ENCODE data around the gene HIVEP2. TPM values are rescaled to one million over a fixed set of nuclear protein-coding genes. Genes with fewer than 3 reads are reported as not detected.

HIVEP2 gene
- total and polyA plus RNA-seq, 2 donors (not counting 1 experiment from before 2014, with no cell fraction given) = 5.8 to 31.9 TPM

DNA sequence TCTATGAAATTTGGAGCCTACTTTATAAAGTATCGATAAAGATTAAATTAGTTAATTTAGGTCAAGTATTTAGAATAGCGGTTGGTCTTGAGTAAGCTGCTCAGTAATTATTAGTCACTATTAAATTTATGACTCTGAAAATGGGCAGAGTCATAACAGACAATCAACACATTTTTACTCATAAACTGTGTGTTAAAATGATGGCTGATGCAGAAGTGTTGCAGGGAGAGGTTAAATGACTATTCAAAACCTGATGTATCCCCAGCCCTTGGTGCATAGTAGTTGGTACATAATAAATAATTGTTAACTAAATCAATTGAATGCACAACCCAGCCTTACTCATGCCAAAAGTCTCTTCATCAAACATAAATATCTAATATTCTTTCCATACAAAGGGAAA, 30.6 kb downstream of the HIVEP2 start:
- DNase-seq (no peak), ATAC-seq (ENCODE audit: low read depth) (no peak)
- H3K9ac ChIP-seq (ENCODE audit: low read length) = no peak overlapping the region
- no peak overlapping the region for H2AFZ ChIP-seq (ENCODE audit: insufficient read depth, low read depth, low read length, poor library complexity, severe bottlenecking)
- Mint-ChIP-seq H3K9me3 (ENCODE audit: insufficient read depth) (no peaks in the 10 kb centered on the region), H3K4me1 (peaks cover 42% of the 10 kb centered on the region), H3K27ac (no peak overlapping the region), H3K27me3 (no peaks in the 10 kb centered on the region), H3K4me3 (no peak overlapping the region)
- no peak for TF ChIP-seq EZH2 (IDR thresholded peaks at IDR 0.05; ENCODE audit: borderline replicate concordance, insufficient read depth, low read depth, low read length, poor library complexity, severe bottlenecking)
- TF ChIP-seq, protein P1, sequence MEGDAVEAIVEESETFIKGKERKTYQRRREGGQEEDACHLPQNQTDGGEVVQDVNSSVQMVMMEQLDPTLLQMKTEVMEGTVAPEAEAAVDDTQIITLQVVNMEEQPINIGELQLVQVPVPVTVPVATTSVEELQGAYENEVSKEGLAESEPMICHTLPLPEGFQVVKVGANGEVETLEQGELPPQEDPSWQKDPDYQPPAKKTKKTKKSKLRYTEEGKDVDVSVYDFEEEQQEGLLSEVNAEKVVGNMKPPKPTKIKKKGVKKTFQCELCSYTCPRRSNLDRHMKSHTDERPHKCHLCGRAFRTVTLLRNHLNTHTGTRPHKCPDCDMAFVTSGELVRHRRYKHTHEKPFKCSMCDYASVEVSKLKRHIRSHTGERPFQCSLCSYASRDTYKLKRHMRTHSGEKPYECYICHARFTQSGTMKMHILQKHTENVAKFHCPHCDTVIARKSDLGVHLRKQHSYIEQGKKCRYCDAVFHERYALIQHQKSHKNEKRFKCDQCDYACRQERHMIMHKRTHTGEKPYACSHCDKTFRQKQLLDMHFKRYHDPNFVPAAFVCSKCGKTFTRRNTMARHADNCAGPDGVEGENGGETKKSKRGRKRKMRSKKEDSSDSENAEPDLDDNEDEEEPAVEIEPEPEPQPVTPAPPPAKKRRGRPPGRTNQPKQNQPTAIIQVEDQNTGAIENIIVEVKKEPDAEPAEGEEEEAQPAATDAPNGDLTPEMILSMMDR (IDR thresholded peaks at IDR 0.05) = no peak
- H3K27ac ChIP-seq (ENCODE audit: low read length in 2 of 2) = peak overlapping the region; percentile 93
- intact Hi-C loops (cut with micrococcal nuclease) = loop anchor here (10.0 kb wide), 1 partner anchor 130 kb away; no protein-coding TSS in a partner anchor
- H3K27me3 ChIP-seq (replicated peaks in 1 of 4; ENCODE audit: control extremely low read depth in 1 of 4, control insufficient read depth in 3 of 4, insufficient read depth in 4 of 4, low read length in 3 of 4) = no peaks in the 10 kb centered on the region
- peaks cover 64% of the 10 kb centered on the region for H3K79me2 ChIP-seq (ENCODE audit: control insufficient read depth, insufficient read depth, low read length)
- no peaks in the 10 kb centered on the region for H3K9me3 ChIP-seq (ENCODE audit: control extremely low read depth in 1 of 3, control insufficient read depth in 2 of 3, insufficient read depth in 1 of 3, low read length in 2 of 3)
- peak overlapping the region; percentile 72 for H3K4me2 ChIP-seq (replicated peaks; ENCODE audit: low read depth, low read length, poor library complexity, severe bottlenecking)
- no peaks in the 10 kb centered on the region for H4K20me1 ChIP-seq (ENCODE audit: control insufficient read depth, insufficient read depth, low read length, poor library complexity, severe bottlenecking)
- H3K4me3 ChIP-seq (ENCODE audit: control extremely low read depth in 1 of 5, extremely low read depth in 1 of 5, insufficient read depth in 1 of 5, low read depth in 2 of 5, low read length in 4 of 5) = no peak overlapping the region
- H3K4me1 ChIP-seq (ENCODE audit: control insufficient read depth in 2 of 2, insufficient read depth in 2 of 2, low read length in 2 of 2) = peaks cover 22 to 25% of the 10 kb centered on the region in 2 donors
- H3K36me3 ChIP-seq (replicated peaks in 1 of 2; ENCODE audit: control extremely low read depth in 1 of 2, control insufficient read depth in 1 of 2, extremely low read depth in 1 of 2, insufficient read depth in 2 of 2, low read length in 1 of 2) = no peaks in the 10 kb centered on the region
- ChIA-PET CTCF (interaction anchor here (0.8 to 1.7 kb wide), 3 partner anchors 13 to 32 kb away, joined by 3 to 6 read pairs (median 3); no protein-coding TSS in a partner anchor), POLR2A (interaction anchor here (0.7 to 0.8 kb wide), 2 partner anchors 20 to 21 kb away, joined by 4 read pairs; no protein-coding TSS in a partner anchor)
- no CpG with 5 or more reads among the region's 2 CpGs for WGBS (ENCODE audit: insufficient coverage)

DNA sequence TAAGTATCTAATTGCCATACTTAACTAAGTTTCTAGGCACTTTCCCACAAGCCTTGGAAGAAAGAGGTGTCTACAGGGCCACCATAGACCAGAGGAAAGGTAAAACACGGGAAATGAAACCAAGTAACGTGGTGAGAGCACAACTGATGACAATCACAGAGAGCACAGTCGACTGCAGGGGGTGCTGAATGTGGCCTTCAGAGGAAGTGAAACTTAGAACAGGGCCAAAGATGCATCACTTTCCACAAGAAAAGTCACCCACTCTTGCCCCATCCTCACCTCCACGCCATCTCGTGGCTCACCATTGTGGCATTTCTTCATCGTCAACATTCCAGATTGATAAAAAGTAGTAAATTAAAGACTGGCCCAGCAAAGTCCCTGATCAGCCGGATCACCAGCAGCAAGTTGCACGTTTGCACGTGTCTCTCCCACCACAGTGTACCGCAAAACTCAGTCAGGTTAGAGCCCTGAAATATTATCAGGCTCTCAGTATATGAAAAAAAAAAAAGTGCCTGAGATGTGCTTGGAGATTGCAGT, 31.4 kb downstream of the HIVEP2 start:
- DNase-seq = peak; percentile 92
- 0% methylated on average over 1 of the region's 10 CpGs for WGBS (ENCODE audit: insufficient coverage)
- H3K4me2 ChIP-seq (replicated peaks; ENCODE audit: low read depth, low read length, poor library complexity, severe bottlenecking) = peak overlapping the region; percentile 72
- H3K4me1 ChIP-seq (ENCODE audit: control insufficient read depth in 2 of 2, insufficient read depth in 2 of 2, low read length in 2 of 2) = peaks cover 21 to 22% of the 10 kb centered on the region in 2 donors
- peak overlapping the region; percentile 52 for H3K9ac ChIP-seq (ENCODE audit: low read length)
- H3K4me3 Mint-ChIP-seq = peak overlapping the region; percentile 91
- ChIA-PET POLR2A (interaction anchor here (0.7 to 1.1 kb wide), 3 partner anchors 20 to 71 kb away, joined by 3 to 4 read pairs (median 4); no protein-coding TSS in a partner anchor), CTCF (interaction anchor here (0.8 to 1.7 kb wide), 5 partner anchors 12 to 221 kb away, joined by 3 to 6 read pairs (median 3); no protein-coding TSS in a partner anchor)
- peak overlapping the region; percentile 99 for H3K27ac Mint-ChIP-seq
- intact Hi-C loops (cut with micrococcal nuclease) = loop anchor here (1.0 to 10.0 kb wide), 7 partner anchors 13 to 220 kb away; partner anchors contain the start of gene AIG1
- TF ChIP-seq EZH2 (IDR thresholded peaks at IDR 0.05; ENCODE audit: borderline replicate concordance, insufficient read depth, low read depth, low read length, poor library complexity, severe bottlenecking) = no peak
- TF ChIP-seq, protein P1 (IDR thresholded peaks at IDR 0.05) = peak; percentile 63
- no peaks in the 10 kb centered on the region for H4K20me1 ChIP-seq (ENCODE audit: control insufficient read depth, insufficient read depth, low read length, poor library complexity, severe bottlenecking)
- peak; percentile 95 for ATAC-seq (ENCODE audit: low read depth)
- H3K27ac ChIP-seq (ENCODE audit: low read length in 2 of 2) = peak overlapping the region; percentile 93
- H3K27me3 Mint-ChIP-seq = no peaks in the 10 kb centered on the region
- H3K79me2 ChIP-seq (ENCODE audit: control insufficient read depth, insufficient read depth, low read length) = peaks cover 66% of the 10 kb centered on the region
- H3K4me1 Mint-ChIP-seq = peaks cover 40% of the 10 kb centered on the region
- no peaks in the 10 kb centered on the region for H3K36me3 ChIP-seq (replicated peaks in 1 of 2; ENCODE audit: control extremely low read depth in 1 of 2, control insufficient read depth in 1 of 2, extremely low read depth in 1 of 2, insufficient read depth in 2 of 2, low read length in 1 of 2)
- peak overlapping the region; percentile 64 for H2AFZ ChIP-seq (ENCODE audit: insufficient read depth, low read depth, low read length, poor library complexity, severe bottlenecking)
- no peaks in the 10 kb centered on the region for H3K9me3 Mint-ChIP-seq (ENCODE audit: insufficient read depth)
- H3K27me3 ChIP-seq (replicated peaks in 1 of 4; ENCODE audit: control extremely low read depth in 1 of 4, control insufficient read depth in 3 of 4, insufficient read depth in 4 of 4, low read length in 3 of 4) = no peaks in the 10 kb centered on the region
- peak overlapping the region in 4 of 5 experiments; percentile 9 to 60 (median 24) for H3K4me3 ChIP-seq (ENCODE audit: control extremely low read depth in 1 of 5, extremely low read depth in 1 of 5, insufficient read depth in 1 of 5, low read depth in 2 of 5, low read length in 4 of 5)
- no peaks in the 10 kb centered on the region for H3K9me3 ChIP-seq (ENCODE audit: control extremely low read depth in 1 of 3, control insufficient read depth in 2 of 3, insufficient read depth in 1 of 3, low read length in 2 of 3)
